ENCODE results near the gene ACTN2. TPM values are rescaled to one million over a fixed set of nuclear protein-coding genes. Genes with fewer than 3 reads are reported as not detected.

Gene ACTN2
- total RNA-seq, 1 donor from 2014 or later, result 0.47 TPM

DNA sequence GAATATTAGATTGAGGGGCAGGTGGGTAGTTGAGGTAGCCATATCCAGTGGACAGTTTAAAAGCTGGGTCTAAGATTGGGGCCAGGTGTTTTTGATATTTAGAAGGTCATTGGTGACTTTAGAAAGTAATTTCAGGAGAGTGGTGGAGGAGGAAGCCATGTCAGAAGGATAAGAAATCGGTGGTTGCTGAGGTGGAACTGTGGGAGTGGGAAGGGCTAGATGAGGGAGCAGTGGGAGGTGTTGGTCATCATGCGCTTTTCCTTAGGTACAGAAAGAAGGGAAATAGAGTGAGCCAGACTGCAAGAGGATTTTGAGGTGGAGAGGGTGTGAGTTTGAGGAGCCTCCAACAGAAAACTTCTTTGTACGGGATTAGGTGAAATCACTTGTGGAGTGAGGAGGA, 116.0 kb downstream of the ACTN2 start:
- Mint-ChIP-seq H3K27ac (ENCODE audit: unreplicated experiment) (no peak overlapping the region), H3K4me3 (ENCODE audit: unreplicated experiment) (no peak overlapping the region), H3K27me3 (ENCODE audit: low read depth) (no peaks in the 10 kb centered on the region), H3K9me3 (ENCODE audit: low read depth) (no peaks in the 10 kb centered on the region), H3K36me3 (ENCODE audit: low read depth) (peaks cover 5% of the 10 kb centered on the region), H3K4me1 (ENCODE audit: low read depth) (peaks cover 8% of the 10 kb centered on the region)
- DNase-seq (ENCODE audit: low spot score), result no peak
- TF ChIP-seq CTCF (IDR thresholded peaks at IDR 0.05), result no peak

DNA sequence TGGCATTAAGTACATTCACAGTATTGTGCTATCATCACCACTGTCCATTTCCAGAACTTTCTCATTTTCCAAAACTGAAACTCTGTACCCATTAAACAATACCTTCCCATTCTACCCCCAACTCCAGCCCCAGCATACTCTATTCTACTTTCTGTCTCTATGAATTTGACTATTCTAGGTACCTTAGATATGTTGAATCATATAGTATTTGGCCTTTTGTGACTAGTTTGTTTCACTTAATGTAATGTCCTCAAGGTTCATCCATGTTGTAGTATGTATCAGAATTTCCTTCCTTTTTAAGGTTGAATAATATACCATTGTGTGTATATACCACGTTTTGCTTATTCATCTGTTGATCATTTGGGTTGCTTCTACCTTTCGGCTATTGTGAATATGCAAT, 120.3 kb downstream of the ACTN2 start:
- H3K36me3 Mint-ChIP-seq (ENCODE audit: low read depth), result peaks cover 12% of the 10 kb centered on the region
- no peak for TF ChIP-seq CTCF (IDR thresholded peaks at IDR 0.05)
- H3K27me3 Mint-ChIP-seq (ENCODE audit: low read depth), result no peaks in the 10 kb centered on the region
- peaks cover 4% of the 10 kb centered on the region for H3K4me1 Mint-ChIP-seq (ENCODE audit: low read depth)
- H3K4me3 Mint-ChIP-seq (ENCODE audit: unreplicated experiment), result no peak overlapping the region
- no peaks in the 10 kb centered on the region for H3K9me3 Mint-ChIP-seq (ENCODE audit: low read depth)
- no peak for DNase-seq (ENCODE audit: low spot score)
- no peak overlapping the region for H3K27ac Mint-ChIP-seq (ENCODE audit: unreplicated experiment)

DNA sequence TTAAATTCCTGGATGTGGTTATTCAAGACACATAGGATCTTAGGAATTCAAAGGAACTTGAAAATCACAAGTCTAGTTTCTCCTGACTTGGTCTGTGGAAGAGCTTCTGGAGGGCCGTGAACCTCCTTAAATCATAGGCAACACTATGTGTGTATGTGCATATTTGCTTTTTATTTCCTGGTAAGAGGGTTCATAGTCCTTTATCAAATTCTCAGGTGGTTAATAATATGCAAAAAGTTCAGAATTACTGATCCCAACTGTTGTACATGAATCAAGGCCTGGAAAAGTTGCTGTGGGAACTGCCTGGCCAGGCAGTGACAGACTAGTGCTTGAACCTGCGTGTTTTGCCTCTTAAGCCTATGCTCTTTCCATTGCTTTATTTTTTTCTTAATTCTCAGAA, 121.7 kb downstream of the ACTN2 start:
- Mint-ChIP-seq H3K4me1 (ENCODE audit: low read depth) (peaks cover 4% of the 10 kb centered on the region), H3K27ac (ENCODE audit: unreplicated experiment) (no peak overlapping the region), H3K27me3 (ENCODE audit: low read depth) (no peaks in the 10 kb centered on the region), H3K4me3 (ENCODE audit: unreplicated experiment) (no peak overlapping the region), H3K36me3 (ENCODE audit: low read depth) (peaks cover 14% of the 10 kb centered on the region), H3K9me3 (ENCODE audit: low read depth) (no peaks in the 10 kb centered on the region)
- DNase-seq (ENCODE audit: low spot score), result no peak
- no peak for TF ChIP-seq CTCF (IDR thresholded peaks at IDR 0.05)

DNA sequence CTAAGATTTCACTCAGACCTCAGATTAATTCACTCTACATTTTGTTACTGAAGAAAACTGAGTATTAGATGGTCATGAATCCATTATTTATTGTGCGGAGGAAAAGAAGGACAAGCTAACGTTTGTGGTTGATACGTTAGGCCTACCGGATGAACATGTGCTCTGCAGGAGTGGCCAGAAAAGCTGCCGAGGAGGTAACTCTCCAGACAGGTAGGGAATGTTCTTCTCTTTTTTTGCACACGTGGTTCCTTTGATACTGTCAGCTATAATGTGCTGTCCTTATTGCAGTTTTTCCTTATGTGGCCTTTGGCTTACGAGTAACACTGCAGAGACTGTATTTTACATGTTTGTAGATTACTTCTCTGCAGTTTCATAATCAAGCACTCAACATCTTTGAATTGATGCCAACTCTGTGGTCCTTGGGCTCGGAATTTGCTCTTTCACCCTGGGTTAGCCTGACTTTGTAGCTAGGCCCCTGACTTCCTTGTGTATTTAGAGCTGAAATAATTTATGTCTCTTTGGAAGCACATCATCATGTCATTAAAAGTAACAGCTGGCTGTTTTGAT, 122.3 kb downstream of the ACTN2 start:
- Mint-ChIP-seq H3K27ac (ENCODE audit: unreplicated experiment) (no peak overlapping the region), H3K9me3 (ENCODE audit: low read depth) (no peaks in the 10 kb centered on the region), H3K4me3 (ENCODE audit: unreplicated experiment) (no peak overlapping the region), H3K36me3 (ENCODE audit: low read depth) (peaks cover 17% of the 10 kb centered on the region), H3K4me1 (ENCODE audit: low read depth) (peaks cover 4% of the 10 kb centered on the region), H3K27me3 (ENCODE audit: low read depth) (no peaks in the 10 kb centered on the region)
- TF ChIP-seq CTCF (IDR thresholded peaks at IDR 0.05), result no peak
- no peak for DNase-seq (ENCODE audit: low spot score)

DNA sequence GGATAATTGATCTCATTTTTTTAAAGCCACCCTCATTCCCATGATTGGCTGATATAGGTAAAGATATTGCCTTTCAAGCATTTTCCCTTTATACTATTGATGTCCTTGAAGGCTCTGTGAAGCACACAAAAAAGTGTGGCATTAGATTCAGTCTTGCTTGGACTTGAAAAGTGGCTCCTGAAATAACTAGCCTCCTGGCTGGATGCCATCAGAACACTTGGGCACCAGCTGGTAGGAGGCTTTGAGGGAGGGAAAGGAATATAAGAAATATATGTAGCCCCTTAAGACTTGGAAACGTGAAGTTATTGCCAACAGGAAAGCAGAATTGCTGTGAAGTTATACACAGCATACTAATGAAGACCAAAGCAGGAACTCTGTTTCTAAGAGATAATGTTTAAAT, 122.8 kb downstream of the ACTN2 start:
- DNase-seq (ENCODE audit: low spot score), result no peak
- Mint-ChIP-seq H3K9me3 (ENCODE audit: low read depth) (no peaks in the 10 kb centered on the region), H3K36me3 (ENCODE audit: low read depth) (peaks cover 21% of the 10 kb centered on the region), H3K27me3 (ENCODE audit: low read depth) (no peaks in the 10 kb centered on the region), H3K27ac (ENCODE audit: unreplicated experiment) (no peak overlapping the region), H3K4me1 (ENCODE audit: low read depth) (peaks cover 4% of the 10 kb centered on the region), H3K4me3 (ENCODE audit: unreplicated experiment) (no peak overlapping the region)
- TF ChIP-seq CTCF (IDR thresholded peaks at IDR 0.05), result no peak
